GM19023 (cell line): ENCODE measurements around the gene JAKMIP2.
"Not testable (repeated sequence)": the region's sequence is repeated elsewhere in the genome, so short reads cannot be mapped to it uniquely, and the experiment has no call there.

Source experiments
- ATAC-seq: cut with Tn5 transposase; IDR thresholded peaks from one replicate; pipeline ENCODE4 v1.9.1; 2021; ENCODE audit warnings: mild to moderate bottlenecking, moderate library complexity; ENCODE audit not compliant: unreplicated experiment

The JAKMIP2 gene

DNA sequence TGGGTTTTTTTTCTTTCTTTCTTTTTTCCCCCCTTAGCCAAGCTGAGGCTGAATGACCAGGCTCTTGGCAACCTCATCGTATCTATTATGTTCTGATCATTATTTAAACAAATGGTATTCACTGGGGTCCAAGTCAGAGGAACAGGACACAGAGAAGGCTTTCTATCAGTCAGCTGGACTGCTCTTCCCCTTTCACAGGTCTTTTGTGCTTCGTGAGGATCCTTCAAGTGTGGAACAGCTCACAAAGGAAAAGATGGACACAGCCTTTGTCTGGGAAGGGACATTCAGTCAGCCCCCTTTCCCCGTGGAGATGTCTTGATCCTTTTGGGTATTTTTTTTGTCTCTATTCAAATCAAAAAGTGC is 218.4 kb downstream of the JAKMIP2 start:
- no peak for ATAC-seq

DNA sequence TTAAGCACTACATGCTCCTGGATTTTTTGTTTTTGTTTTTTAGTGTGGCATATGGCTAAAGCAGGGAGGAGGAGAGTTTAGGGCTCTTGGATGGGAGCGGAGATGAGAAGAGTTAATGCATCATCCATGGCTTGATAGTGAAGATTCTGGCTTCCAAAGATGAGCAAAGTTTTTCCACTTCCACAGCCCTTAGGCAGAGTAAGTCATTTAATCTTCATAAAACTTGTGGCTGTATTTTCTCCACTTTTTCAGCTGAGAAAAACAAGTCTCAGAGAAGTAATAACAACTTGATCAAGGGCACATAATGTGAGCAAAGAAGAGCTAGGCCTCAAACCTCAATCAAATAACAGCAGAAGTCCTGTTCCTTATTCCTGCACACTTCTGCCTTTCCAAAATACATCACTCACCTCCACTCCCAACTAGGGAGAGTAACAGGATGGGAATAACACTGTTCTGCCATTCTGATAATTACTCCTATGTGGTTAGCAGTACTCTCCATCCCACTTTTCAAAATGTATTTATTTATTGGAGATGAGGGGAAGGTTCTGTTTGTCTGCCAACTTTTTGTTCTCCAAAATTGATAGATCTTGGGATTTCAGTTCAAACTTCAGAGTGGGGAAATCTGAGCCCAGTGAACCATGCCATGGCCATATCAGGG is 218.9 kb downstream of the JAKMIP2 start:
- no peak for ATAC-seq

- no peak for ATAC-seq
Measured at GRCh38 chr5:147561435-147561834, 221.1 kb downstream of the JAKMIP2 start.

DNA sequence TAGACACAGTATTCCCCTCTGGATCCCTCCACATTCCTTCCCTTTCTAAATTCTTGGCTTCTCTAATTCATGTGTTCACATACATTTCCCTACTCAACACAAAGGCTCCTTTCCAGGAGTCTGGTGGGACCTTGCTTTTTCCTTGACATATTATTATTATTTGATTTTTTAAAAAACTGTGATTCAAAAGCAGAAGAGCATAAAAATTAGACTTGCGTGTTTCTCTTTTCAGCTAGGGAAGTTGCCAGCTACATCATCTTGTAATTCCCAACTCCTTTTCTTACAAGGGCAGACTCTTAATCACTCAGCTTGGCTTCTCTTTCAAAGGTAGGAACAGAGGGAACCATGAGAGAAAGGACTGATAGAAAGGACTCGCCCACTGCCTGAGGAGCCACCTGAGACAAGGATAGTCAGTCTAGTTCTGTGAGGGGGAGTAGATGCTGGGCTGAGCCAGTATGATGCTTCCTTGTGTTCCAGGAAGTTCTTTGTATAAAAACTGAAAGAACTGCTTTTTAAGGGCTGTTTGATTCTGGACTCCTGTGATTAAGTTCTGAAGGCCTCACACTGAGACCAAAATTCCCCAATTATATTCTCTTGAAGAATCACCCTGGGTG is 221.7 kb downstream of the JAKMIP2 start:
- no peak for ATAC-seq

DNA sequence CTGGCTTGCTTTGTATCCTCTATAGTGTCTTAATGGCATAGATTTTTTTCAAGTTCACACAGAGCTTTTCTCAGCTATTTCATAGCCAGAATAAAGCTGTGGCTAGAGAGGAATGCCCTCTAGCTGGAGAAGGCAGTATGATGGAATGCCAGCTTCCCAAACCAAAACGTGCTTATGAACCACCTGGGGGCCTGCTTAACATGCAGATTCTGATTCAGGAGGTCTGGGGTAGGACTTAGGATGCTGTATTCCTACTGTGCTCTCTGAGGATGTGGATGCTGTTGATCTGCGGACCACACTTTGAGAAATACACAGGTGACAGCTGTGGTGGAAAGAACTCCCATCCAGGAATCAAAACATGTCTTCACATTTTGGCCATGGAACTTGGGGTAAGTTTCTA is 222.8 kb downstream of the JAKMIP2 start:
- ATAC-seq, result no peak

GRCh38 chr5:147558826-147559225 is 223.7 kb downstream of the JAKMIP2 start:
- ATAC-seq, result peak; percentile 72

- ATAC-seq, result no peak
Measured at GRCh38 chr5:147557876-147558745, 224.4 kb downstream of the JAKMIP2 start.

- no peak for ATAC-seq
Measured at GRCh38 chr5:147555176-147555575, 227.4 kb downstream of the JAKMIP2 start.

GRCh38 chr5:147554261-147554817 is 228.2 kb downstream of the JAKMIP2 start:
- ATAC-seq, result no peak

GRCh38 chr5:147553817-147554216 is 228.7 kb downstream of the JAKMIP2 start:
- ATAC-seq, result not testable (repeated sequence)

- no peak for ATAC-seq
Measured at GRCh38 chr5:147552897-147553296, 229.6 kb downstream of the JAKMIP2 start.

DNA sequence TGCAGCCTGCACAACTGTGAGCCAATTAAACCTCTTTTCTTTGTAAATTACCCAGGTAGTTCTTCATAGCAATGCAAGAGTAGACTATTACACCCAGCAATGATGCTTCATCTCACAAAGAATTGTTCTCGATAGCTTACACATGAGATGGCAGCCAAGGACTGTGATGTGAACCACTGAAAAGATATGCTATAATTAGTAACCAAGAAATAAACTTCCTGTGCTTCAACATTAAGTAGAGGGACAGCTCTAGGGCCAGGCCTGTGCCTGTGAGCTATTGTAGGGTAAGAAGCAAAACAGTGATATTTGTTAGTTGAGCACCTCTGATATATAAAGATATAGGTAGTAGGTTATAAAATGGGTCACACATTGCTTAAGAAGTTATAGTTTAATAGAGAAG is 230.9 kb downstream of the JAKMIP2 start:
- no peak for ATAC-seq

- no peak for ATAC-seq
Measured at GRCh38 chr5:147547730-147548129, 234.8 kb downstream of the JAKMIP2 start.

DNA sequence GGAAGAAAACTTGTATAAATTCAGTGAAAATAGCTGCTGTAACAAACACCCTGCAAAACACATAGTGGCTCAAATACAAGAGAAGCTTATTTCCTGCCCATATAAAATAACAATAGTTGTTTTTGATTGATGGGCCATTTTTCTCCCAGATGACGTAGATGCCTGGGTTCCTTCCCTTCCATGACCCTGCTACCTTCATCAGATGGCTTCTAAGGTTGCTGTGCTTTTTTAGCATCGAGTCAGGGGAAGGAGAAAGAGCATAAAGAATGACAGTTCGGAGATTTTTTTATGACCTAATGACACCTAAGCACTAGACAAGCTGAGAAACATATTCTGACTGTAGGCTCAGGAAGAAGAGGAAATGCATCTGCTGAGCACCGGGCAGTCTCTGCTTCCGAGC is 238.0 kb downstream of the JAKMIP2 start:
- ATAC-seq, result no peak

- no peak for ATAC-seq
Measured at GRCh38 chr5:147539053-147539452, 243.5 kb downstream of the JAKMIP2 start.

DNA sequence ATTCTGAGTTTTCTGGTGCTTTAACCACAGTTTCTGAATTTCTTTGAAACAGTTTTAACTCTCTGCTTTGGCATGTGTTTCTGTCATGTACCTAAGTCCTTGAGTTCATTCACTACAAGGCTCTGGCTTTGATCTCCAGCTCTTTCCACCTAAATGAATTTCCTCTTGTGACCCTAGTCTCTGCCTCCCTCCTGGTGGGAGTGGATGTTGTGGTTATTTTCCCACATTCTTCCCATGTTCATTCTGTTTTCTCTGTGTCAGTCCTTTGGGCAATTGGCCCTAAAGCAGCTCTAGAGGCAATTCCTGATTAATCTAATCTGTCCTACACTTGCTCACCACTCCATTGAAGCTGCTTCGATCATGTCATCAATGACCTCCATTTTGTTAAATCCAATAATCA is 244.3 kb downstream of the JAKMIP2 start:
- no peak for ATAC-seq
